CD4-positive, alpha-beta T cell treated with Interleukin-1 beta for 1 hour (primary cell): ENCODE results near the gene BORCS5.

Source experiments
- DNase-seq, 2 donors: peaks; one replicate each; pipeline ENCODE4 v3.0.0-alpha.2; 2020 to 2022

Gene BORCS5

DNA sequence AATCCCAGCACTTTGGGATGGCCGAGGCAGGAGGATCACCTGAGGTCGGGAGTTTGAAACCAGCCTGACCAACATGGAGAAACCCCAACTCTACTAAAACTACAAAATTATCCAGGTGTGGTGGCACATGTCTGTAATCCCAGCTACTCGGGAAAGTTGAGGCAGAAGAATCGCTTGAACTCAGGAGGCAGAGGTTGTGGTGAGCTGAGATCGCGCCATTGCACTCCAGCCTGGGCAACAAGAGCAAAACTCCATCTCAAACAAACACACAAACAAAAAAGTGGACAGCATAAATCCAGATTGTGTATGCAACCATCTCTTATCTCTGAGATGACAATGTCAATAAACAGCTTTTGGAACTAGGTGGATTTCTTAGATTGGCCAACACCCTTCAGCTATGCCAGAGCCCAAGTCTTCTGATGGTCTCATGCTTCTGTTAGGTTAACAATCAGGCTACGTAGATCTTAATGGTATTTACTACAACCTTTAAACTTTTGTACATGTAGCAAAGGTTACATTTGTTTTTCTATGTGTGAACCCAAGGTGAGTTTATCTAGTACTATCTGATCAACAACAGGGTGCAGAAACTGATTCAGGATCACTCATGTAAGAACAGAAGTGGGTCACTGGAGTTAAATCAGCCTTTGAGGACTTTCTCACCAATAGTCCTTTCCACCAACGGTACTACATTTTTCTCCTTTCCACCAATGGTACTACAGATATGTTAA, 132.1 kb downstream of the BORCS5 start:
- no peak for DNase-seq

GRCh38 chr12:12491606-12492005, 134.7 kb downstream of the BORCS5 start:
- DNase-seq, result no peak

DNA sequence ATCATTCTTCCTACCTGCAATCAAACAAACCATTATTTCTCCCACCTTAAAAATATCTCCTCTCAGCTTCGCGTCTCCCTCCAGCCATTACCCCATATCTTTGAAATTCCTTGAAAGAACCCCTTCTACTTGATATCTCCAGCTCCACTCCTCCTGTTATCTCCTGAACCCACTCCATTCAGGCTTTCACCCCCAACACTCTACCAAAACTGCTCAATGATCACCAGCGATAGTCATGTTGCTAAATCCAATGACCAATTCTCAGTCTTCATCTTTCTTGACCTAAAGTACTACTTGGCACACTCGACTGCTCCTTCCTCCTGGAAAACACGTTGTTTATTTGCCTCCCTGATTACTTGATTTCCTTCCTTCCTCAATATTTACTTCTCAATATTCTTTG, 135.7 kb downstream of the BORCS5 start:
- DNase-seq, result no peak

GRCh38 chr12:12495536-12495935, 138.7 kb downstream of the BORCS5 start:
- DNase-seq, result no peak

DNA sequence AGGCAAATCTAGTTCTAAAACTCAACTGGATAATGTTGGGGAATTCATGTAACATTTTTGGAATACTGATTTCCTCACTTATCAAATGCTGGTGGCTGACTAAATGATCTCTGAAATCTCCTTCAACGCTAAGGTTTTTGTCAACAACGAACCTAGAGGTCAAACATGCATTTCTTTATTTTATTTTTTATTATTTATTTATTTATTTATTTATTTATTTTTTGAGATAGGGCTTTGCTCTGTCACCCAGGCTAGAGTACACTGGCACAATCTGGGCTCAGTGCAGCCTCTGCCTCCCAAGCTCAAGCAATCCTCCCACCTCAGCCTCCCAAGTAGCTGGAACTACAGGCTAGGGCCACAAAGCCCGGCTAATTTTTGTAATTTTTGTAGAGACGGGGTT, 141.3 kb downstream of the BORCS5 start:
- no peak for DNase-seq

DNA sequence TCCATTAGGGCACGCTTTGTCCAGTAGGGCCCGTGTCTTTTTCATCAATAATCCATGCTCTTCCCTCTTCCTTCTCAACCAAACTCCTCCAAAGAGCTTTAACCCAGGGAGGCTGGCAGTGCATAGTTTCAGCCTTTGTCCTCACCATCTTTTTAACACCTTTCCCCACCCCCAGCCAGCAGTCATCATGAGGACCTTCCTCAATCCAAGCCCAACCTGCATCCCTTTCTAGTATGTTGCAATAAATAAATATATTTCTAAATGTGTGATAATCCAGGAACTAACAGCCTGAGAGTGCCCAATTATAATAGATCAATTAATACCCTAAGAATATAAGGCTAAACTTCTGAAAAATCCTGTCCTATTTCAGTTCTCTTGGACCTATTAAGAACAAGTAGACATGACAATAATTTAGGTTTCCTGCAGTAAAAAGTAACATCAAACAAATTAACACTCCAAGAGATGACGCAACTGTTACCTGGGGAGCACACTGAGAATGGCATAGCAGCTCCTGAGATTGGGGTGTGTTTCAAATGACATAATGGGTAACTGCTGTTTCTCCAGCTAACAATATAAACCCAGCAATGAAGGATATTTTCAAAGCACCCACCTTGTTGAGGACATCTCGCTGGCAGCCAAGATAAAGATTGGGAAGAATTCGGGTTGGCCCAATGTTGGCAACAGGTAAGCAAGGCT, 143.2 kb downstream of the BORCS5 start:
- DNase-seq, result peak in 1 of 2 donors; percentile 22

GRCh38 chr12:12501121-12501520, 144.2 kb downstream of the BORCS5 start:
- no peak for DNase-seq

DNA sequence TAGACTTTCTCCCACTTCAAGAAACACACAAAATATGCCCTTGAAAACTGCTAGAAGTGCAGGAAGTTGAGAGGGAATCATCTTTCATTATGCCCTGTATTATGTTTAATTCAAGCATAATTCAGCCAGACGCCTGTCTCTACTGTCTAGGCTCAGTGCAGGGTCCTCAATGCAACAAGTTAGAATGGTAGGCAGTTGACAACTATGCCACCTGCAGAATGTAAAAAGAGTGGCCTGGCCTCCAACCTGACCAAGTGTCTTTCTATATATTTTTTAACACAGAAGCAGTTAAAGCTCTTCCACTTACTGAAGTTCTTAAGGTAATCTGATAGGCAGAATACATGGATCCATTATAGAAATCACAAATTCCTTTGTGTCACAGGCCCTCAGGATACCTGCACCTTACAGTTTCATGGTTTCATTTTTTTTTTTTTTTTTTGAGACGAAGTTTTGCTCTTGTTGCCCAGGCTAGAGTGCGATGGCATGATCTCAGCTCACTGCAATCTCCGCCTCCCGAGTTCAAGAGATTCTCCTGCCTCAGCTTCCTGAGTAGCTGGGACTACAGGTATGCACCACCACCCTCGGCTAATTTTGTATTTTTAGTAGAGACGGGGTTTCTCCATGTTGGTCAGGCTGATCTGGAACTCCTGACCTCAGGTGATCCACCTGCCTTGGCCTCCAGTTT, 145.4 kb downstream of the BORCS5 start:
- peak in 1 of 2 donors; percentile 51 for DNase-seq

GRCh38 chr12:12502815-12503151, 145.9 kb downstream of the BORCS5 start:
- DNase-seq, result peak in 1 of 2 donors; percentile 51

DNA sequence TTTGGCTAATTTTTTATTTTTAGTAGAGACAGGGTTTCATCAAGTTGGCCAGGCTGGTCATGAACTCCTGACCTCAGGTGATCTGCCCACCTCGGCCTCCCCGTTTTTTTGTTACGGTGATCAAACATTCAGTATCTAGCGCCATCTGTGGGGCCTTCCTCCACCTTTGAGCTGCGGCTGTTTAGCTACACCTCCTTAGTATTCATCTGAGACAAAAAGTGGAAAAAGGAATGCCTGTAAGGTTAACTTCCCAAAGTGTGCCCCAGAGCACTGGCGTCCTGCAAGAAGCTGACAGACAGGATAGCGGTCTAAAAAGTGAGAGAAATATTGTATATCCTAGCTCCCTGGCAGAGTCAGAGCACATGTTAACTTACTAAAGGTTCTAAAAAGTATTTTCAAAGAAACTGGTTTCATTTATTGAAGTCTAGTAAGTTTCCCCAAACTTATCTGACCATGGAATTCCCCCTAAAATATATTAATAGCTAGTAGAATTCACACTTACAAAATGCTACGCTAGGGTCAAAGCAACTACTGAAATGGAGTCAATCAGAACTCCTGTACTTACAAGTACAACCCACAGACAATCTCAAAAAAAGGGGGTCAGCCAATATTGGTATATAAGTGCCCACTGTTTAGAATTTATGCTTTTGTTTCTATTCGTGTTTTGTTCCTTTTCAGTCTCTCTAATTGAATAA, 146.7 kb downstream of the BORCS5 start:
- peak in 1 of 2 donors; percentile 61 for DNase-seq

- no peak for DNase-seq
These were observed 148.9 kb downstream of the BORCS5 start for GRCh38 chr12:12505544-12506495.

DNA sequence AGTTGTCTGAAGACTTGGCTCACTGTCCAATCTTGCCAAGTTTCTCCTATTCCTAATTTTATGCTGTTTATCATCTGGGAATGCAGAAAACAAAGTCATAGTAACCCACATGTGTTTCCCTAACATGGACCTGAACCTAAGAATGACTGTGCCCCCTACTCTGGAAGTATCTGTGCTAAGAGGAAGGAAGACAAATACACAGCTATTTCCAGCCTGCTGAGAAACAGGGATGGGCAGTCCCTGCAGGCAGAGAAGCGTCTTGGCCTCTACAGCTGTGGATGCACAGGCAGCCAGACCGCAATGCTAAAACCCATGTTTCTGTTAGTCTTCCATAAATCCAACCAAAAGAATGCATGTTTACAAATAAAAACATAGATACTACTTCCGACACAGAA, 149.6 kb downstream of the BORCS5 start:
- DNase-seq, result no peak

GRCh38 chr12:12507121-12507520, 150.2 kb downstream of the BORCS5 start:
- DNase-seq, result no peak

DNA sequence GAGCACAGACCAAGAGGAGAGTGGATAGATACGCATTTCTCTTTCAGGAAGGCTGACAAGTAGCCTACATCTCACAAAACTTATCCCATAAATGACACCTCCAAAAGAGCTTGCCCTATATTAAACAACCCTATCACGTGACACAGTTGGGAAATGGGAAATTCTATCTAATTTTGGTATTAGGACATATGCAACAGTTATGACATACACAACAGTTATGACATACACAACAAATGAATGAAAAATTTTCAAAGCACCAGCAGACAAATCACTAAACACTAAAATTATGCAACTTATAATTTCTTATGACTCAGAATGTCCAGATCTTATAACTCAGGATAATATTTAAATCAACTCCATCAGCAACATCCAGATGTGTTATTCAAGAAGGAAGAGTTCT, 151.7 kb downstream of the BORCS5 start:
- no peak for DNase-seq

DNA sequence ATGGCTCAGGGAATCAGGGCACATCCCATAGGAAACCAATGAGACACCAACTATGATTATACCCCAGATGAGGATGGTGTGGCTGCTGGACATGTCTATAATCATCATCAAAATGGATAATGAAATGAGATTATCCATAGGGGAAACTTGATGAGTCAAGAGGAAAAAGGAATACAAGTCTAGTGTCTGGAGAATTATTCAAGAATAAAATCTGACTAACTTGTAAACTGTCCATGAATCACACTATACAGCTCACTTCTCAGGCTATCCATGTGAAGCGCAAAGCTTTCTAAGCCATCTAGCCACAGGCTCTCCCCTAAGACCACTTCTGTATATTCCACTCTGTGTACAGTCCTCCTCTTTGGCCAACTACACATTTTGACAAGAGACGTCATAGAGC, 153.3 kb downstream of the BORCS5 start:
- no peak for DNase-seq

DNA sequence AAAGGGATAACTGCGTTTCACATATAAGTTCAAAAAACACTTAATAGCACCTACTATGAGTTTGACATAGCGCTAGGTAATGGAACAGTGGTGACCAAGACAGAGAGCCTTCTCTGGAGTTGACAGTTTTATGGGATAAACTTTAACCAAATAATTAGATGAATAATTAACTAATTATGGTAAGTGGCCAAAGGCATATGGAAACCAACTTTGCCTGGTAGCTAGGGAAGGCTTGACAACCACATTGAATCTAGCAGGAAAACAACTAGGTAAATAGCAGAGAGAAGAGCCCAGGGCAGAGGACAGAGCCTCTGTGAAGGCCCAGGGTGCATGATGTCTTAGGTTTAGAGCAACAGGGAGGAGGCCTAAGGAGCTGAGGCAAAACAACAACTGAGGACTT, 153.7 kb downstream of the BORCS5 start:
- DNase-seq, result no peak

DNA sequence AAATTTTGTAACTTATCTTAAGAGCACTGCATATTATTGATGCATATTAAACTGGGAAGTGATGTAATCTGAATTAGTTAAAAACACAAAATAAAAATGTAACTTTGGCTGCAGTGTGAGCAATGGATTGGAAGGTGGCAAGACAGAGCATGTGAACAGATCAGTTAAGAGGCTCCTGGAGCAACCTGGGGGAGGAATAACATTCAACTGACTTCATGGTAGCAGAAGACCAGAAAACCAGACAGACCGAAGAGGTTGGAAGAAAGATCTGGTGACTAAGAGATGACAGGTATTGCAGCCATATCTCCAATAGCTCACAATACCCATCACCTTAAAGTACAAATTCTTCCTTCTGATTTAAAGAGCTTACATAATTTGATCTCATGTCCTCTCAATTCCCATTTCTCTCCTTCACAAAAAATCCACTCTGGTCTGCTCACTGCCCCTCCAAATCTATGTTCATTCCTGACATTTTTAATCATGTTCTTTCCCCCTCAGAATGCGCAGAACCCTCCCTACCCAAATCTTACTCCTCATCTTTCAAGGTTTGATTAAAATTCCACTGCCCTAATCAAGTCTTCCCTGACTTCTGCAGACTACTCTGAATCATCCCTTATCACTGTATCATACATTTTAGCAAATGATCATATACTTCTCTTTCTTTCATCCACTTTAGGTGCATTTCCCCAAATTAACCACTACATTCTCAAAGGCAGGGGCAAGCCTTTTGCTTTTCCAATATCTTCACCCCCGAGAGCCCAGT, 154.3 kb downstream of the BORCS5 start:
- DNase-seq, result no peak

- DNase-seq, result no peak
These were observed 155.2 kb downstream of the BORCS5 start for GRCh38 chr12:12511895-12512711.

DNA sequence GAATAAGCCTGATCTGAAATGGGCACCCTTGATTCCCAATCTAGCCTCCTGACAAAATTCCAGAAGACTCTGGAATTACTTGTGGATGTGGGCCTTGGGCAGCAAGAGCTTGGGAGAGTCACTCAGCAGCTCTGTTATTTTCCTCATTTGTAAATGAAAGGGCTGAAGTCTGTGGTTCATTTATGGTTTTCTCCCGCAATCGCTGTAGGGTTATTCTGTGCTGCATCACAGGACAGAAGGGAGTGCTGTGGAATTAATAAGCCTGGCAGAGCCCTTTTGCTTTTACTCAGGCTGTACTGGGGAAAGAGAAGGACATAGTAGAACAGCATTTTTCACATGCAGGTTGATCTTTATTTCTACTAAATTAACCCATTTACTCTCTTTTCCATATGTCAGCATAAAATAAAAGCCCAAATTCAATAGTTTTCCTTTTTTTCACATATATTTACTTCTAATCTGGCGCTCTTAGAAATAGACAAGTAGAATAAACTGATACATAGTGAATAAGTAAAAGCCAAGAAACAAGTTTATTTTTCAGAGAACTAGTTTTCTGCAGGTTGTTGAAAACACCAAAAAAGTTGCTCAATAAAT, 156.6 kb downstream of the BORCS5 start:
- DNase-seq, result no peak

DNA sequence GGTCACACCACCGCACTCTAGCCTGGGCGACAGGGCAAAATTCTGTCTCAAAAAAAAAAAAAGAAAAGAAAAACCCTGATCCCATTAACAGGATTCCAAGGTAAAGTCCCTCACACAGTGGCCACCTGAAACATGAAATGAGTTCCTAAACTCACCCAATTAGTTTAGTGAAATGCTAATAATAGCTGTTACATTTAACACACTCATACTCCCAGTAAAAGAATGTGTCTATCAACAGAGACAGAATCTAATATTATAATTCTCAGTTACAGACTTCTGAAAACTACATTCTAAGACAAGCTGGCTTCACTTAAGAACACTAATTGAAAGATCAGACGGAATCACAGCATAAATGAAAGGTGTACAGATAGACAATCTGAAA, 161.6 kb downstream of the BORCS5 start:
- no peak for DNase-seq
